Adipose tissue (tissue), 3 donors: ENCODE measurements around the gene KCNJ5. TPM values are rescaled to one million over a fixed set of nuclear protein-coding genes. Genes with fewer than 3 reads are reported as not detected.

Experiments
- H3K27ac ChIP-seq: one replicate; pipeline ENCODE4 v1.5.1; 2013; ENCODE audit warnings: low read depth, low read length
- WGBS, 3 donors: extraction: QIAGEN DNeasy Blood & Tissue Kit; methylation state at CpG; one replicate each; pipeline ENCODE4 v1.1.7; 2013; 5-methylcytosine and 5-hydroxymethylcytosine counted together
- polyA plus RNA-seq, 3 donors: library from polyadenylated mRNA; stranded (reverse); fragments of 200-250 nt; gene quantifications; one replicate each; pipeline ENCODE4 v1.2.3, GENCODE V29; 2013
- donor health status: healthy with polysubstance abuse.
- donor health status: Bipolar disorder and iron deficiency.
- donor health status: healthy.

Gene KCNJ5
- polyA plus RNA-seq, 3 donors = 0.34 to 0.90 (median 0.48) TPM

GRCh38 chr11:128921793-128922192 lies 30.6 kb downstream of the KCNJ5 start:
- no peak overlapping the region for H3K27ac ChIP-seq
- 75 to 91% (median 77%) methylated on average over 4 of the region's 4 CpGs for WGBS, 3 donors

- H3K27ac ChIP-seq = no peak overlapping the region
- WGBS, 3 donors = 80 to 83% (median 83%) methylated on average over 7 of the region's 7 CpGs
Measured at GRCh38 chr11:128924104-128924503, 32.9 kb downstream of the KCNJ5 start.

- 64 to 83% (median 83%) methylated on average over 16 of the region's 16 CpGs for whole genome bisulfite sequencing, 3 donors
- H3K27ac ChIP-seq = no peak overlapping the region
Measured at GRCh38 chr11:128924510-128925249, 33.5 kb downstream of the KCNJ5 start.

- no peak overlapping the region for H3K27ac ChIP-seq
- 59 to 70% (median 70%) methylated on average over 2 of the region's 2 CpGs for WGBS, 3 donors
Measured at GRCh38 chr11:128925250-128925600, 34.1 kb downstream of the KCNJ5 start.

- 76 to 84% (median 83%) methylated on average over 3 of the region's 3 CpGs for WGBS, 3 donors
- no peak overlapping the region for H3K27ac ChIP-seq
Measured at GRCh38 chr11:128926000-128926399, 34.8 kb downstream of the KCNJ5 start.

GRCh38 chr11:128926437-128927107 lies 35.4 kb downstream of the KCNJ5 start:
- H3K27ac ChIP-seq = no peak overlapping the region
- 79 to 88% (median 88%) methylated on average over 17 of the region's 17 CpGs for WGBS, 3 donors

GRCh38 chr11:128927108-128927461 lies 35.9 kb downstream of the KCNJ5 start:
- 68 to 76% (median 75%) methylated on average over 11 of the region's 11 CpGs for WGBS, 3 donors

GRCh38 chr11:128927683-128928336 lies 36.7 kb downstream of the KCNJ5 start:
- no peak overlapping the region for H3K27ac ChIP-seq
- WGBS, 3 donors = 62 to 86% (median 84%) methylated on average over 12 of the region's 12 CpGs

More at GRCh38 chr11:128927108-128927461, 35.9 kb downstream of the KCNJ5 start:
- H3K27ac ChIP-seq = no peak overlapping the region

GRCh38 chr11:128928400-128928799 lies 37.2 kb downstream of the KCNJ5 start:
- WGBS, 3 donors = 56 to 72% (median 59%) methylated on average over 5 of the region's 5 CpGs
- no peak overlapping the region for H3K27ac ChIP-seq

GRCh38 chr11:128929468-128929867 lies 38.3 kb downstream of the KCNJ5 start:
- WGBS, 3 donors = 60 to 80% (median 77%) methylated on average over 5 of the region's 5 CpGs
- H3K27ac ChIP-seq = no peak overlapping the region

GRCh38 chr11:128929991-128930390 lies 38.8 kb downstream of the KCNJ5 start:
- no peak overlapping the region for H3K27ac ChIP-seq
- 51 to 62% (median 59%) methylated on average over 12 of the region's 12 CpGs for WGBS, 3 donors

GRCh38 chr11:128931066-128931465 lies 39.9 kb downstream of the KCNJ5 start:
- no peak overlapping the region for H3K27ac ChIP-seq
- 85 to 92% (median 90%) methylated on average over 3 of the region's 3 CpGs for WGBS, 3 donors

GRCh38 chr11:128931668-128932067 lies 40.5 kb downstream of the KCNJ5 start:
- WGBS, 3 donors = 89 to 95% (median 94%) methylated on average over 6 of the region's 6 CpGs
- no peak overlapping the region for H3K27ac ChIP-seq

- WGBS, 3 donors = 84 to 90% (median 86%) methylated on average over 7 of the region's 7 CpGs
Measured at GRCh38 chr11:128933481-128934178, 42.5 kb downstream of the KCNJ5 start.

GRCh38 chr11:128934351-128934750 lies 43.2 kb downstream of the KCNJ5 start:
- H3K27ac ChIP-seq = no peak overlapping the region
- 93 to 95% (median 93%) methylated on average over 7 of the region's 7 CpGs for WGBS, 3 donors

More at GRCh38 chr11:128933481-128934178, 42.5 kb downstream of the KCNJ5 start:
- H3K27ac ChIP-seq = no peak overlapping the region

- 93 to 95% (median 93%) methylated on average over 10 of the region's 10 CpGs for WGBS, 3 donors
Measured at GRCh38 chr11:128934926-128935325, 43.8 kb downstream of the KCNJ5 start.

GRCh38 chr11:128936606-128937251 lies 45.6 kb downstream of the KCNJ5 start:
- H3K27ac ChIP-seq = no peak overlapping the region
- 70 to 80% (median 79%) methylated on average over 16 of the region's 16 CpGs for WGBS, 3 donors

More at GRCh38 chr11:128934926-128935325, 43.8 kb downstream of the KCNJ5 start:
- H3K27ac ChIP-seq = no peak overlapping the region

GRCh38 chr11:128937480-128937879 lies 46.3 kb downstream of the KCNJ5 start:
- 85 to 94% (median 88%) methylated on average over 9 of the region's 9 CpGs for WGBS, 3 donors
- no peak overlapping the region for H3K27ac ChIP-seq
